ENCODE data around the gene MAPK13. TPM values are rescaled to one million over a fixed set of nuclear protein-coding genes. Genes with fewer than 3 reads are reported as not detected.

MAPK13 gene
- total and polyA plus RNA-seq, 2 donors (not counting 1 experiment from before 2014, with no cell fraction given) = 20.6 to 34.8 TPM

GRCh38 chr6:36124881-36125280, 5.4 kb upstream of the MAPK13 start:
- Histone ChIP-seq H3K79me2 (ENCODE audit: control insufficient read depth, insufficient read depth, low read length) (no peaks in the 10 kb centered on the region), H3K4me1 (ENCODE audit: control insufficient read depth in 2 of 2, insufficient read depth in 2 of 2, low read length in 2 of 2) (peaks cover 46 to 62% of the 10 kb centered on the region in 2 donors), H3K9ac (ENCODE audit: low read length) (no peak overlapping the region), H4K20me1 (ENCODE audit: control insufficient read depth, insufficient read depth, low read length, poor library complexity, severe bottlenecking) (no peaks in the 10 kb centered on the region), H3K4me2 (replicated peaks; ENCODE audit: low read depth, low read length, poor library complexity, severe bottlenecking) (no peak overlapping the region), H2AFZ (ENCODE audit: insufficient read depth, low read depth, low read length, poor library complexity, severe bottlenecking) (no peak overlapping the region), H3K9me3 (ENCODE audit: control extremely low read depth in 1 of 3, control insufficient read depth in 2 of 3, insufficient read depth in 1 of 3, low read length in 2 of 3) (peaks cover 0 to 5% (median 0%) of the 10 kb centered on the region in 3 donors), H3K4me3 (ENCODE audit: control extremely low read depth in 1 of 5, extremely low read depth in 1 of 5, insufficient read depth in 1 of 5, low read depth in 2 of 5, low read length in 4 of 5) (no peak overlapping the region), H3K27ac (ENCODE audit: low read length in 2 of 2) (no peak overlapping the region), H3K27me3 (replicated peaks in 1 of 4; ENCODE audit: control extremely low read depth in 1 of 4, control insufficient read depth in 3 of 4, insufficient read depth in 4 of 4, low read length in 3 of 4) (no peaks in the 10 kb centered on the region), H3K36me3 (replicated peaks in 1 of 2; ENCODE audit: control extremely low read depth in 1 of 2, control insufficient read depth in 1 of 2, extremely low read depth in 1 of 2, insufficient read depth in 2 of 2, low read length in 1 of 2) (no peaks in the 10 kb centered on the region)
- POLR2A ChIA-PET = interaction anchor here (0.5 to 1.0 kb wide), 2 partner anchors 16 to 71 kb away, joined by 4 to 6 read pairs; no protein-coding TSS in a partner anchor
- Mint-ChIP-seq H3K4me3 (no peak overlapping the region), H3K9me3 (ENCODE audit: insufficient read depth) (no peaks in the 10 kb centered on the region), H3K27ac (peak overlapping the region; percentile 60), H3K27me3 (no peaks in the 10 kb centered on the region), H3K4me1 (peaks cover 58% of the 10 kb centered on the region)
- no peak for TF ChIP-seq CTCF (IDR thresholded peaks at IDR 0.05)
- no peak for TF ChIP-seq EZH2 (IDR thresholded peaks at IDR 0.05; ENCODE audit: borderline replicate concordance, insufficient read depth, low read depth, low read length, poor library complexity, severe bottlenecking)
- intact Hi-C loops (cut with micrococcal nuclease) = loop anchor here (5.0 kb wide), 1 partner anchor 237 kb away; no protein-coding TSS in a partner anchor
- CTCF ChIA-PET = interaction anchor here (1.0 to 2.2 kb wide), 4 partner anchors 11 to 177 kb away, joined by 3 to 6 read pairs (median 4); partner anchors contain the start of gene BRPF3
- no peak for ATAC-seq (ENCODE audit: low read depth)
- WGBS (ENCODE audit: insufficient coverage) = 94% methylated on average over 3 of the region's 3 CpGs
- DNase-seq = no peak

DNA sequence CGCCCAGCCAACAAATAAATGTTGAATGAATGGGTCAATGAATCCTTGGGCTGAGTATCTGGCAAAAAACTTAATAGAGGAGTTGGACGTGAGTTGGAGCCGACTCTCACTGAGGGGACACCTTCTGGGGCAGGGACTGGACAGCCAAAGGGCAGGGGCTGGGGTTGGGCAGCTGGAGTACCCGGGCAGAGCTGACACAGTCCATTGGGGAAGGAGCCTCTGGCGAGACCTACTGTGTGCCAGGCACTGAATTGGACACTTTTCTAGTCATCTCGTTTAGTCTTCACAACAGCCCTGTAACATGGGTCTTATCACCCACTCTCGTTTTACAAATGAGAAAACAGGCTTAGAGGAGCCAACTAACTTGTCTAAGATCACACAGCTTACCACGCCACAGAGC, 4.7 kb upstream of the MAPK13 start:
- peaks cover 53% of the 10 kb centered on the region for H3K4me1 Mint-ChIP-seq

More for the DNA sequence above, 4.7 kb upstream of the MAPK13 start:
- WGBS (ENCODE audit: insufficient coverage) = 82% methylated on average over 7 of the region's 8 CpGs
- peaks cover 41 to 57% of the 10 kb centered on the region in 2 donors for H3K4me1 ChIP-seq (ENCODE audit: control insufficient read depth in 2 of 2, insufficient read depth in 2 of 2, low read length in 2 of 2)
- no peak overlapping the region for H3K27ac ChIP-seq (ENCODE audit: low read length in 2 of 2)
- Mint-ChIP-seq H3K9me3 (ENCODE audit: insufficient read depth) (no peaks in the 10 kb centered on the region), H3K4me3 (no peak overlapping the region), H3K27me3 (no peaks in the 10 kb centered on the region), H3K27ac (no peak overlapping the region)
- H3K4me3 ChIP-seq (ENCODE audit: control extremely low read depth in 1 of 5, extremely low read depth in 1 of 5, insufficient read depth in 1 of 5, low read depth in 2 of 5, low read length in 4 of 5) = no peak overlapping the region
- DNase-seq (no peak), ATAC-seq (ENCODE audit: low read depth) (no peak)
- no peaks in the 10 kb centered on the region for H4K20me1 ChIP-seq (ENCODE audit: control insufficient read depth, insufficient read depth, low read length, poor library complexity, severe bottlenecking)
- H3K9me3 ChIP-seq (ENCODE audit: control extremely low read depth in 1 of 3, control insufficient read depth in 2 of 3, insufficient read depth in 1 of 3, low read length in 2 of 3) = peaks cover 0 to 5% (median 0%) of the 10 kb centered on the region in 3 donors
- ChIA-PET CTCF (interaction anchor here (0.9 to 1.4 kb wide), 5 partner anchors 9 to 176 kb away, joined by 3 to 4 read pairs (median 4); no protein-coding TSS in a partner anchor), POLR2A (no interaction called here)
- intact Hi-C loops (cut with micrococcal nuclease) = no loop called here
- no peak overlapping the region for H3K4me2 ChIP-seq (replicated peaks; ENCODE audit: low read depth, low read length, poor library complexity, severe bottlenecking)
- no peak overlapping the region for H2AFZ ChIP-seq (ENCODE audit: insufficient read depth, low read depth, low read length, poor library complexity, severe bottlenecking)
- no peak overlapping the region for H3K9ac ChIP-seq (ENCODE audit: low read length)
- no peaks in the 10 kb centered on the region for H3K27me3 ChIP-seq (replicated peaks in 1 of 4; ENCODE audit: control extremely low read depth in 1 of 4, control insufficient read depth in 3 of 4, insufficient read depth in 4 of 4, low read length in 3 of 4)
- TF ChIP-seq EZH2 (IDR thresholded peaks at IDR 0.05; ENCODE audit: borderline replicate concordance, insufficient read depth, low read depth, low read length, poor library complexity, severe bottlenecking) (no peak), CTCF (IDR thresholded peaks at IDR 0.05) (no peak)
- H3K36me3 ChIP-seq (replicated peaks in 1 of 2; ENCODE audit: control extremely low read depth in 1 of 2, control insufficient read depth in 1 of 2, extremely low read depth in 1 of 2, insufficient read depth in 2 of 2, low read length in 1 of 2) = no peaks in the 10 kb centered on the region
- no peaks in the 10 kb centered on the region for H3K79me2 ChIP-seq (ENCODE audit: control insufficient read depth, insufficient read depth, low read length)
